Measurements from ENCODE around the gene MOB3A. TPM values are rescaled to one million over a fixed set of nuclear protein-coding genes. Genes with fewer than 3 reads are reported as not detected.
A peak's percentile ranks its signal among the peaks of the same experiment; 100 is the strongest.

Gene MOB3A
- total and polyA plus RNA-seq, 2 of the 13 experiments (the other 11 are each of a cell fraction or from before 2014, with no cell fraction given) = 3.5 to 17.8 TPM

GRCh38 chr19:2049741-2050348, 46.3 kb downstream of the MOB3A start (continued):
- TF ChIP-seq RARA (CRISPR knock-in tag; IDR thresholded peaks at IDR 0.05) (peak; percentile 57), FOSL2 (CRISPR knock-in tag; IDR thresholded peaks at IDR 0.05) (peak; percentile 60), ZBTB46 (CRISPR knock-in tag; IDR thresholded peaks at IDR 0.05; ENCODE audit: borderline replicate concordance) (no peak), CREB1 (IDR thresholded peaks at IDR 0.05) (0 out of 2 replicates have a peak, but pooled peaks have one; percentile 31), CREB1 (CRISPR knock-in tag; IDR thresholded peaks at IDR 0.05) (no peak), ZNF780A (CRISPR knock-in tag; IDR thresholded peaks at IDR 0.05) (no peak), GRHL1 (CRISPR knock-in tag; conservative IDR thresholded peaks at IDR 0.05) (no peak), PTBP1 (IDR thresholded peaks at IDR 0.05; ENCODE audit: low read depth, low read length, poor library complexity, severe bottlenecking) (peak; percentile 85), SNAI1 (CRISPR knock-in tag; IDR thresholded peaks at IDR 0.05; ENCODE audit: borderline replicate concordance) (no peak), EP300 (IDR thresholded peaks at IDR 0.05; ENCODE audit: low read depth in 2 of 2, low read length in 2 of 2) (0 out of 4 replicates have a peak, but pooled peaks of 1 of the 2 experiments have one; percentile 14), EP300 (CRISPR knock-in tag; IDR thresholded peaks at IDR 0.05; ENCODE audit: borderline replicate concordance) (no peak), SALL1 (CRISPR knock-in tag; IDR thresholded peaks at IDR 0.05) (peak; percentile 61; the same call in 1 of the 2 replicates), ZNF275 (CRISPR knock-in tag; IDR thresholded peaks at IDR 0.05; ENCODE audit: borderline replicate concordance) (peak; percentile 66; the same call in 1 of the 2 replicates), ZBTB2 (CRISPR knock-in tag; IDR thresholded peaks at IDR 0.05; ENCODE audit: low read depth) (no peak), ZNF629 (CRISPR knock-in tag; conservative IDR thresholded peaks at IDR 0.05) (no peak), SP4 (CRISPR knock-in tag; IDR thresholded peaks at IDR 0.05) (0 out of 2 replicates have a peak, but pooled peaks have one; percentile 56), ZBTB37 (CRISPR knock-in tag; IDR thresholded peaks at IDR 0.05) (no peak), MAF1 (CRISPR knock-in tag; IDR thresholded peaks at IDR 0.05; ENCODE audit: borderline replicate concordance) (no peak), DRAP1 (CRISPR knock-in tag; IDR thresholded peaks at IDR 0.05) (0 out of 2 replicates have a peak, but pooled peaks have one; percentile 28), AKAP8 (CRISPR knock-in tag; IDR thresholded peaks at IDR 0.05) (peak; percentile 58; the same call in 1 of the 2 replicates)

Measured in HepG2 (cell line).